GM18498 (cell line): ENCODE data around the gene TIMP3.

Source experiments
- ATAC-seq: cut with Tn5 transposase; IDR thresholded peaks from one replicate; pipeline ENCODE4 v1.9.1; 2021; ENCODE audit warnings: mild to moderate bottlenecking, moderate library complexity; ENCODE audit not compliant: unreplicated experiment

Gene TIMP3

DNA sequence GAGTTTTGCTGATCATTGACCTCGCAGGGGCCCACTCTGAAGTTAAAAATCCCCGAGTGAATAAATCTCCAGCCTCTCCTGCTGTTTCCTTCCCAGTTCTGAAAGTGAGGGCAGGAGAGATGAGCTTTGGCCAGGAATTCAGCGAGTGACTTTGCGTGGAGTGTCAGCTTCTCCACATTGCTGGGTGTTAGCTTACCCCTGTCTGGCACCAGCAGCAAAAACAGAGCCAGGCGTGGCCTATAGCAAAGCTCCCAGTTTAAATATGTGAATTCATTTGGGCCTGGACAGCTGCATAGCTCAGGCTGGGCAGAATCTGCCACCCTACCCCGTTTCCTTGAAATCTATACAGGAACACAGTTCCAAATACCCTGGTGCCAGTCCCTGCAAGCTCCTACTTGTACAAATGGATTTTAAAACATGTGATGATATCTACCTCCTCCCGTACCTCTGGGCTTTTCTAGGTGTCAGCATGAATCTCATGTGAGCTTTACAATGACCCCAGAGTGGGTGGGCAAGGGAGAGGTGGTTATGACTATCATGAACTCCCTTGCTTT lies 25.6 kb downstream of the TIMP3 start:
- ATAC-seq: no peak

DNA sequence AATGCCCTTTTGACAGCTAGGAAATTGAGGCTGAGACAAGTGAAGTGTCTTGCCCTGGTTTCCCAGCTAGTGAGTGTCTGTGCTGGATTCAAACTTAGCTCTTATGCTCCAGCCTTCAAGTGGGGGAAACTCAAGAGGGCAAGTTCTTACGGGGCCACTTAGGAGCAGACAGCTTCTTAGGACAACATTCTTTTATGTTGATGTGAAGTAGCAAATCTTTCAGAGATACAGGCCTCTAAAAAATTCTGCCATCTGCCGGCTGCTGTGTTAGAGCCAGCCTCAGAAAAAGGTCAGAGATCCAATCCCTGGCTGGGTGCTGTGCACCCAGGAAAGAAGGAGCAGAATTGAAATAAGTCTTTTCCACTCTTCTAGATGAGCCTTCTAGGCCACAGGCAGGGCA lies 26.6 kb downstream of the TIMP3 start:
- ATAC-seq: no peak

DNA sequence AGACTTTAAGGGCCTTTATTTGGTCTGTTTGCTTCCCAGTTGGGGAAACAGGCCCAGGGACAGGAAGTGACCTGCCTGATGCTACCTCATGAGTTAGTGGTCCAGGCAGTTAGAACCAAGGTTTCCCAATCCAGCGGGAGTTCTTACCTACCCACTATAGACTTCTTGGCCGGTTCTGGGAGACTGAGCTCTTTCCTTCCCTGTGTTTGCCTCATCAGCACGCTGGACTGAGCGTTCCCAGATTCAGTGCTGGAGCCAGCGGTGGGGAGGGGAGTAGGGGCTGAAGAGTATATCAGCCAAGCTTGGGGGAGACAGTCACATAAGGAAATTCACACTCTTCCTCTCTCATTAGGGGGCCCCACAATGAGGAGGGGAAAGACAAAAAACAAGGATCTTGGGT lies 27.1 kb downstream of the TIMP3 start:
- no peak for ATAC-seq

DNA sequence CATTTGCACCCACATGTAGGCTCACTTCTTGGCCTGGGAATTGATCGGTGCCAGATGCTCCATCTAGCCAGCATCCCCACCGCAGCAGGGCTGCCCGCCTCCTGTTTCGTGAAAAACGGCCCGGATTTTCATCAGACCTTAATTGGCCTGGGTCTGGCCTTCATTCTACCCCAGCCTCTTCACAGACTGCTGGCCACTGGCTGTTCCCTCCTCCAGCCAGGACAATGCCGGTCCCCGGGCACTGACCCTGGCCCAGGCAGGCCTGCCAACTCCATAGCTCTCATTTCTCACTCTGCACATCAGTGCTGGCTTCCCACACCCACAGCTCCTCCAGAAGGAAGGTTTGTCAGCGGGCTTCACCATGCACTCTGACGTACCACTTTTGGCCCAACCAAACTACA lies 27.9 kb downstream of the TIMP3 start:
- ATAC-seq: no peak

DNA sequence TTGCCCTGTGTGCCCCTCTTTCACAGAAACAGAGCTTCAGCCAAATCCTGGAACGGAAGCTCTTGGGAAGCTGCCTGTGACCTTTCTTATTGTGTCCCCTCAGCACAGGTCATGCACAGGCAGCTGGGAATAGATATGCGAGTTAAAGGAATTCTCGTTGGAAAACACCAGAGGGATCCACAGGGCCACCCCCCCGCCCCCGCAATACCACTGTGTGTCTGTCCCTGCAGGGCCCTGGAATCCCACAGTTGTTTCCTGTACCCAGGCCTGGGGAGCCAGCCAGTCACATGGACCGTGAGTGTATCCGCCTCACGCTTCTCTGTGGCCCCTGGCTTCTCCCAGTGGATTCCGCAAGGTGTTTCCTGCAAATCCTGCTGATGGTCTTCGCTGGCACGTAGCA lies 29.0 kb downstream of the TIMP3 start:
- no peak for ATAC-seq

- no peak for ATAC-seq
These were observed 29.5 kb downstream of the TIMP3 start for GRCh38 chr22:32830957-32831356.

- ATAC-seq: no peak
These were observed 30.1 kb downstream of the TIMP3 start for GRCh38 chr22:32831584-32831983.

GRCh38 chr22:32832174-32832573 lies 30.7 kb downstream of the TIMP3 start:
- ATAC-seq: no peak

DNA sequence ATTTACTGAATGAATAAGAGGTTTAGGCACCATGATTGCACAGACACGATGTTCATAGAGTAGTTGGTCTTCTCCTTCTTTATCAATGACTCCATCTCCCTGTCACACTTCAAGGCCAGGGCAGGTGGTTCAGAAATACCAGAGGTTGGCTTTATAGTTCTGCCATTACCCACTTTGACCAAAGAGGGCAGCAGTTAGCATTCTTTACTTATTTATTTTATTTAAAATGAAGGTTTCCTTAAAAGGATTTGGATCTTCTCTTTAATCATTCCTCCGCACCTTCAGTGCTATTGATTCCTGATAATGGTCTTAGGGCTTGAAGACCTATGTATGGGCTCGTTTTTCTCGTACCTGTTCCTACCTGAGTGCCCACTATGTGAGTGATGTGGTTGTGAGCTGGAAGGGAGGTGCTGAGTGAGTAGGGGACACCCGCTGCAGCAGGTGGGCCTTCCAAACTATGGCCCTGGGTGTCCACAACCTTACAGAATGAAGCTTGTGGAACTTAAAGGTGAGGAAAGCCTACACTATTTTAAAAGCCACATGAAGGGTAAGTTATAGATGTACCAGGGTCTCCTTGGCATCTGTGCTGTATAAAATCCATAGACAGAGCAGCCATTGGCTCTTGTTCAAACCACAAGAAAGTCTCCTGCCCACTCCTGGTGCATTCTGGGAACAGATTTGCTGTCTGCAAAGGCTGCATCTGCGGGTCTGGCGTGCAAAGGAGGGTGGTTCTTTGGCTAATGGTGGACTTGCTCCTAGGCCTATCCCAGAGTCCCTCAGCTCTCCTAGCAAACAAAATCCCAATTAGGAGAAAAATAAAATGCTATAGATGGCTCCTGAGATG lies 35.0 kb downstream of the TIMP3 start:
- ATAC-seq: no peak

DNA sequence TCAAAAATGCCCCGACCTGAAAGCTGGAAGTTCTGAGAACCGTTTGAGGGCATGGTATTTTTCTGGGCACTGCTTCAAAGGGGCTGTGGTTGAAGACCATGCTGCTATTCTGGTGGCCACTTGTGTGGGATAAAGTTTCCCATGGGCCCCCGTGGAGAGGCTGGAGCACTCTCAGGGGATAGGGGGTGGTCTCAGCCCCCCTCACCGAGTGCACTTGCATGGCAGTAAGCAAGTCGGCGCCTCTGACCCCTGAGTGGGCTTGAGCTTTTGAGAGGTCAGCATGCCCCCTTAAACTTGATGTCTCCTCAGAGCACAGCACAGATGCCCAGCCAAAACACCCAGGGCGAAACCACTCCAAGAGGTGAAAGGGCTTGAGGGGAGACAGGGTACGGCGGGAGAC lies 35.6 kb downstream of the TIMP3 start:
- ATAC-seq: no peak

GRCh38 chr22:32837803-32838202 lies 36.3 kb downstream of the TIMP3 start:
- ATAC-seq: no peak

GRCh38 chr22:32839831-32840584 lies 38.5 kb downstream of the TIMP3 start:
- ATAC-seq: no peak

DNA sequence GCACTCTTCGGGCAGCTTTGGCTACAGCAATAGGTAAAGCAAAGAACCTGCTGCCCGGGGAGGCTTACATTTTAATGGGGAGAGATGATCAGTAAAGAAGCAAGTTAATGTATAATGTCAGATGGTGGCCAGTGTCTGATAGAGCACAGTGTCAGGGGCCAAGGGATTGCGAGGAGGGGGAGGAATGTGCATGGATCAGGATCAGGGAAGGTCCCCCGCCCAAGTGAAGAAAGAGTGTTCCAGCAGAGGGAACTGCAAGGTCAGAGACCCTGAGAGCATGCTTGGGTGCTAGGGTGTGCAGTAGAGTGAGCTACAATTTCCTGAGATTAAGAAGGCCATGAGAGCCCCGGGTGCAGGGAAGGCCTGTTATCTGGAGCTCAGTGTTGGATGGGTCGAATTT lies 39.7 kb downstream of the TIMP3 start:
- no peak for ATAC-seq

GRCh38 chr22:32842486-32842885 lies 41.0 kb downstream of the TIMP3 start:
- no peak for ATAC-seq

DNA sequence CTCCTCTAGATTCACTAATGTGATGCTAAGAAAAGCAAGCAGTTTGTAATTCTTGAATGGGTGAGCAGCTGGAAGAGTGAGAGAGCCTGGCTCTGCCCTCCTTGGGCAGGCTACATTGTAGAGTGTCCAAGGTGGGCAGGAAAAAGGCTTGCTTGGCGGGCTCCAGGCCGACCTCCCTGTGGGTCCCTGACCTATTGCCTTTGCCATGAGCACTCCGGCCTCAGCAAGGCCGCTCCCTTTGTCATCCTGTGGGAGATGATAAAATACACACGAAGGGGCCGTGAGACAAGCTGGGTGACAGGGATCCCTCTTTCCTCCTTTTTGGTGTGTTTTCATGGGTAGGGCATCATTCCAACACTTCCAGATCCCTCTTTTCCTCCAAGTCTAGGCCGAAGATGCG lies 41.8 kb downstream of the TIMP3 start:
- ATAC-seq: no peak

DNA sequence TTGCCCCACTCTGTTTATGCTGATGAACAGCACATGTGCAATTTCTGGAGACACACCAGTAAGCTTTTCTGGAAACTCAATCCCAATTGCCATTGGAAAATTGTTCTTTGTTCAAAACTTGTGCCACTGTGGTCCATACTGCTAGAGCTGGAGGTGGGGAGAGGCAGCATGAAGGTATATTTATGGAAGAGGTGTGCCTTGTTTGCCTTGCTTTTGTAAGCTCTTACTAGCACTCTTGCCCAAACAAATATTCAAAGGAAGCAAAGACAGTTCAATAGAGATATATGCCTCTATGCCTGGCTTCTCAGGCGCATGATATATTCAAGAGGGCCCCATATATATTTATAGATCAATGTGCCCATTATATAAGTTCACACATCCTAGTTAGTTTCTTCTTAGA lies 42.7 kb downstream of the TIMP3 start:
- no peak for ATAC-seq

- ATAC-seq: no peak
These were observed 45.4 kb downstream of the TIMP3 start for GRCh38 chr22:32846780-32847491.

- no peak for ATAC-seq
These were observed 46.7 kb downstream of the TIMP3 start for GRCh38 chr22:32848226-32848625.

- no peak for ATAC-seq
These were observed 48.0 kb downstream of the TIMP3 start for GRCh38 chr22:32849501-32849900.

GRCh38 chr22:32850157-32850556 lies 48.7 kb downstream of the TIMP3 start:
- no peak for ATAC-seq
